Measurements from ENCODE around the gene PTGIS. TPM values are rescaled to one million over a fixed set of nuclear protein-coding genes. Genes with fewer than 3 reads are reported as not detected.

PTGIS gene
- total RNA-seq, 1 experiment from 2014 or later = 26.9 TPM

DNA sequence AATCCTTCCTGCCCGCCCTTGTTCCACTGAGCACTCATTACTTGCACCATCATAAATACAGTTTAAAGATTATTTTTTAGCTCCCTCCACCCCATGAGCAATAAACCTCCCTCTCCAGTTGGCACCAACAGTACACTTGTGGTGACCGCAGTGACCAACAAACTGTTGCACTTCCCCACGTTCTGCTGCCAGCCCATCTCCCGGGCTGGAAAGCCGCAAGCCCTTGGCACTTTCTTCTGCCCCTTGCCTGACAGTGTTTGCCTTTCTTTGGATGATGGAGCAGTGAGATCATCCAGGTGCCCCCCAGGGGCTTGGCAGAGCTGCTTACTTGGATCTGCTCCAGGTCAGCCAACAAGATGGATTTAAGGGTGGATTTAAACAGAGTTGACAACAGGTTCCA lies 107.0 kb downstream of the PTGIS start:
- H3K36me3 ChIP-seq (ENCODE audit: low read depth) = no peaks in the 10 kb centered on the region
- ChIA-PET POLR2A (ENCODE audit: unreplicated experiment) (no interaction called here), CTCF (no interaction called here)
- H2AFZ ChIP-seq = no peak overlapping the region
- H3K79me2 ChIP-seq (ENCODE audit: low read depth) = no peaks in the 10 kb centered on the region
- BruUV-seq (replicated peaks) = no TSS peak
- H3K27me3 ChIP-seq (ENCODE audit: insufficient read depth, low read depth) = peaks cover 89% of the 10 kb centered on the region
- H3K4me2 ChIP-seq = no peak overlapping the region
- no peaks in the 10 kb centered on the region for H3K9me2 ChIP-seq (ENCODE audit: insufficient read depth)
- 0 out of 2 replicates have a peak, but pooled peaks have one; percentile 27 for TF ChIP-seq EZH2 (IDR thresholded peaks at IDR 0.05; ENCODE audit: low read depth)
- TF ChIP-seq CTCF (conservative IDR thresholded peaks at IDR 0.05) = no peak
- no peaks in the 10 kb centered on the region for H3K4me1 ChIP-seq (replicated peaks; ENCODE audit: insufficient read depth)
- H3K9me3 ChIP-seq (ENCODE audit: insufficient read depth, low read depth) = no peaks in the 10 kb centered on the region
- no peak overlapping the region for H3K4me3 ChIP-seq
- DNase-seq = peak; percentile 21 to 71
- no peaks in the 10 kb centered on the region for H4K20me1 ChIP-seq (ENCODE audit: insufficient read depth)
- no peak overlapping the region for H3K27ac ChIP-seq
- intact Hi-C loops (cut with micrococcal nuclease; ENCODE audit: unreplicated experiment) = no loop called here
- no peaks in the 10 kb centered on the region for H3F3A ChIP-seq (ENCODE audit: insufficient read depth, low read depth)

DNA sequence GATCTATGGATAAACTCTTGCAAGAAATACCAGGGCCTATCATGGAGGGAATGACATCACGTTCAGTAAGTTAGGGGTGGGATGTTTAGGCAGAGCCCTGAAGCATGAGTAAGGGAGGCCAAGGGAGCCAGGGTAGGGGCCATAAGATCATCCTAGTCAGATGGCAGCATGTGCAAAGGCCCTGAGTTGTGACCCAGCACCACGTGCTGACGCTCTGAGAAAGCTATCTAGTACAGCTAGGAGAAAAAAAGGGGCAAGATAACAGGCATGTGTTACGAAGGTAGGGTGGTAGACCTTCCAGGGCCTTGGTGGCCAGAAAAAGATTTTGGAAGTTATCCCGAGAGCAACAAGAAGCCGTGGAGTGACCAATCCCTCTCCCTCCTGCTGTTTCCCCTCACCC lies 107.8 kb downstream of the PTGIS start:
- peaks cover 87% of the 10 kb centered on the region for H3K27me3 ChIP-seq (ENCODE audit: insufficient read depth, low read depth)
- no peaks in the 10 kb centered on the region for H4K20me1 ChIP-seq (ENCODE audit: insufficient read depth)
- H3K4me3 ChIP-seq = no peak overlapping the region
- no peaks in the 10 kb centered on the region for H3K79me2 ChIP-seq (ENCODE audit: low read depth)
- no peak overlapping the region for H2AFZ ChIP-seq
- H3K36me3 ChIP-seq (ENCODE audit: low read depth) = no peaks in the 10 kb centered on the region
- no peak for DNase-seq
- H3K9me2 ChIP-seq (ENCODE audit: insufficient read depth) = no peaks in the 10 kb centered on the region
- H3K27ac ChIP-seq = no peak overlapping the region
- BruUV-seq (replicated peaks) = no TSS peak
- intact Hi-C loops (cut with micrococcal nuclease; ENCODE audit: unreplicated experiment) = no loop called here
- no peak for TF ChIP-seq CTCF (conservative IDR thresholded peaks at IDR 0.05)
- TF ChIP-seq EZH2 (IDR thresholded peaks at IDR 0.05; ENCODE audit: low read depth) = no peak
- no peak overlapping the region for H3K4me2 ChIP-seq
- H3F3A ChIP-seq (ENCODE audit: insufficient read depth, low read depth) = no peaks in the 10 kb centered on the region
- POLR2A ChIA-PET (ENCODE audit: unreplicated experiment) = no interaction called here
- CTCF ChIA-PET = no interaction called here
- H3K4me1 ChIP-seq (replicated peaks; ENCODE audit: insufficient read depth) = no peaks in the 10 kb centered on the region
- no peaks in the 10 kb centered on the region for H3K9me3 ChIP-seq (ENCODE audit: insufficient read depth, low read depth)

GRCh38 chr20:49459684-49460083 lies 108.3 kb downstream of the PTGIS start:
- no peak for DNase-seq
- H3K4me3 ChIP-seq = no peak overlapping the region
- no TSS peak for BruUV-seq (replicated peaks)
- POLR2A ChIA-PET (ENCODE audit: unreplicated experiment) = no interaction called here
- CTCF ChIA-PET = no interaction called here
- intact Hi-C loops (cut with micrococcal nuclease; ENCODE audit: unreplicated experiment) = no loop called here
- H3K4me1 ChIP-seq (replicated peaks; ENCODE audit: insufficient read depth) = no peaks in the 10 kb centered on the region
- H3K9me2 ChIP-seq (ENCODE audit: insufficient read depth) = no peaks in the 10 kb centered on the region
- TF ChIP-seq EZH2 (IDR thresholded peaks at IDR 0.05; ENCODE audit: low read depth) = no peak
- TF ChIP-seq CTCF (conservative IDR thresholded peaks at IDR 0.05) = no peak
- no peaks in the 10 kb centered on the region for H3K36me3 ChIP-seq (ENCODE audit: low read depth)
- no peaks in the 10 kb centered on the region for H3F3A ChIP-seq (ENCODE audit: insufficient read depth, low read depth)
- H2AFZ ChIP-seq = no peak overlapping the region
- H3K4me2 ChIP-seq = no peak overlapping the region
- H4K20me1 ChIP-seq (ENCODE audit: insufficient read depth) = no peaks in the 10 kb centered on the region
- peaks cover 89% of the 10 kb centered on the region for H3K27me3 ChIP-seq (ENCODE audit: insufficient read depth, low read depth)
- H3K27ac ChIP-seq = no peak overlapping the region
- no peaks in the 10 kb centered on the region for H3K79me2 ChIP-seq (ENCODE audit: low read depth)
- H3K9me3 ChIP-seq (ENCODE audit: insufficient read depth, low read depth) = no peaks in the 10 kb centered on the region

Data from PC-9 (cell line).